ENCODE results near the gene CHTF18.

Gene CHTF18

DNA sequence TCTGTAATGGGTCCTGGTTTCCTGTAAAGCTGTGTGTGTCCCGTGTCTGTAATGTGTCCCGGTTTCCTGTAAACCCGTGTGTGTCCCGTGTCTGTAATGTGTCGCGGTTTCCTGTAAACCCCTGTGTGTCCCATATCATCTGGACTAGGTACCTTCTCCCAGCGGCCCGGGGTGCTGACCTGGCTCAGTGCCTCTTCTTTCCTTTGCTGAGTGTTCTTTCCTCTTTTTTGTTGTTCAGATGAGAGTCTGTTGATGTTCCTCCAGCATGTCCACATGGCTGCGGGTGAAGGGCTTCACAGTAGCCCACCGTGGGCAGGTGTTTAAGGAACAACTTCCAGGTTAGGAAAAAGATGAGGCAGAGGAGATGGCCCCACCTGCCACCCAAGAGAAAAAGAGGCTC, 58.7 kb downstream of the CHTF18 start:
- DNase-seq (ENCODE audit: low read depth in 3 of 3), result no peak

Data from stimulated activated CD4-positive, alpha-beta T cell treated with anti-CD3 and anti-CD28 coated beads, TNF-alpha, amount 100 ng/mL, for 24 hours (primary cell).